Stimulated activated CD8-positive, alpha-beta memory T cell treated with anti-CD3 and anti-CD28 coated beads, Interleukin-12 subunit alpha, Interleukin-12 subunit beta, amount 100 ng/mL, for 4 hours (primary cell): ENCODE data around the gene PPP1R3F.
A peak's percentile ranks its signal among the peaks of the same experiment; 100 is the strongest.

Experiments
- DNase-seq: peaks from one replicate; pipeline ENCODE4 v3.0.0-alpha.2; 2020; ENCODE audit warnings: low read depth

Gene PPP1R3F, protein sequence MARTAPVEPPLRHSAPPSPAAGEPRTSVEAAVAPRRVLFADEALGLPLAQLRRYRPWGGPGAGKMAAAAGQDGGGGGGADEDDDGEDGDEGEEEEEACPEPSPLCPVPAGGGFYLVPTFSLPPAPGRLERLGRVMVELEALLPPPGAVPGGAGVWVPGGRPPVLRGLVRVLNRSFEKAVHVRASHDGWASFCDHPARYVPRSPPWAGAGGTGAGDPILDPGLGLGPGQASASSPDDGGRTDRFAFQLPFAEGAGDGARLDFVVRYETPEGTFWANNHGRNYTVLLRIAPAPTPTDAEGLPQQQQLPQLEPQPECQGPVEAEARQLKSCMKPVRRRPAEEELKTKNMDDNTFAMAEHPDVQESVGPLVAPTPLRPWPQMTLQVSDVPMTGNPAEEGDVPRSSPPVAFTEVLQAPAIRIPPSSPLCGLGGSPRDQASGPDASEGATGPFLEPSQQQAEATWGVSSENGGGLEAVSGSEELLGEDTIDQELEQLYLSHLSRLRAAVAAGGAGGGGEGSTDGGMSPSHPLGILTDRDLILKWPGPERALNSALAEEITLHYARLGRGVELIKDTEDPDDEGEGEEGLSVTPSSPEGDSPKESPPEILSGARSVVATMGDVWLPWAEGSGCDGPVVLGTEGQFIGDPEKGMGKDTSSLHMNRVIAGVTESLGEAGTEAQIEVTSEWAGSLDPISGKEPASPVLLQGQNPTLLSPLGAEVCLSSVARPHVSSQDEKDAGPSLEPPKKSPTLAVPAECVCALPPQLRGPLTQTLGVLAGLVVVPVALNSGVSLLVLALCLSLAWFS

GRCh38 chrX:49269767-49270248 lies at the start of gene PPP1R3F:
Gene PPP1R3F (plus strand): TSS chrX:49269793. CDS start chrX:49269870, 77 bp downstream.
- no peak for DNase-seq

DNA sequence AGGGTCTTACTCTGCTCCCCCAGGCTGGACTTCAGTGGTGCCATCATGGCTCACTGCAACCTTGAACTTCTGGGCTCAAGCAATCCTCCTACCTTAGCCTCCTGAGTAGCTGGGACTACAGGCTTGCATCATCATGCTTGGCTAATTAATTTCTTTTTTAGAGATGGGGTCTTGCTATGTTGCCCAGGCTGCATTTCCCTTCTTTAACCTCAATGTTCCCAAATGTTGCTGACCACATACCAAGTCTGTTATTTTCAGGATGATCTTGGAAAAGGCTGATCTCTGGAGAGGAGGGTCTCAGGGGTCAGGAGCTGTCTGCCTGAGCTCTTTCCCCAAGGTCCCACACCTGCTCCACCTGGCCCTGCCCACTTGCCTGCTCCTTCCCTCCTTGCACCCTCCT lies 49.5 kb upstream of the PPP1R3F start:
- DNase-seq: no peak

- no peak for DNase-seq
Measured at GRCh38 chrX:49221868-49222267, 47.7 kb upstream of the PPP1R3F start.

DNA sequence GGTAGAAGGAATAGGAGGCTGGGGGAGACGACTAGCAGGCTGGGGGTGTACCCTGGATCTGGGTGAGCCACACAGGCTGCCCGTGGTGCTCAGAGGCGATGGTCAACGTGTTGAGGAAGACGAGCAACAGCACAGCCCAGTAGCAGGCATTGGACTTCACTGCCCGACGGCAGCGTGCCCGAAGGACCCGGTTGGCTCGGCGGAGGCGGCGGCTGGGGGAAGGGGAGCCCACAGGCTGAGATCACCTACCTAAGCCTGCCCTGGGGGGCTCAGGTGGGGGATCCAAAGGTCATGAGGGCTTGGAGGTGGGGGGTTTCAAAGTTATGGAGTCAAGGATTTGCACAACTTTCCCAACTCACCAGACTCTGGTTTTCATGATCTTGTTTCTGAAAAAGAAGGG lies 43.7 kb upstream of the PPP1R3F start:
- no peak for DNase-seq

DNA sequence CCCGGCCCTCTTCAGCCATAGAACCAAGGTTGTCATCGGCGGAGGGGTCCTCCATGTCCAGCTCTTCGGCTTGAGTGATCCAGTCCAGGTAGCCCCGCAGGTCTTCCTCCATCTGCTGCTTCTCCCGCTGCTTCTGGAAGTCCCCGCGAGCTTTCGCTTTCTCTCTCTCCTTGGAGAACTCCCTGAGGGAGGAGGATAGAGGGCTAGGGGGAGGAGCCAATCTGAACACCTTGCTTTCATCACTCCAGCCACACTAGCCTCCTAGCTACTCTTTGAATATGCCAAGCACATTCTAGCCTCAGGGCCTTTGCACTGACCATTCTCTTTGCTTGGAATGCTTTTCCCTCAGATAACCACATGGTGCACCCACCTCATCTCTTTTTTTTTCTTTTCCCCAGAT lies 42.6 kb upstream of the PPP1R3F start:
- DNase-seq: no peak

DNA sequence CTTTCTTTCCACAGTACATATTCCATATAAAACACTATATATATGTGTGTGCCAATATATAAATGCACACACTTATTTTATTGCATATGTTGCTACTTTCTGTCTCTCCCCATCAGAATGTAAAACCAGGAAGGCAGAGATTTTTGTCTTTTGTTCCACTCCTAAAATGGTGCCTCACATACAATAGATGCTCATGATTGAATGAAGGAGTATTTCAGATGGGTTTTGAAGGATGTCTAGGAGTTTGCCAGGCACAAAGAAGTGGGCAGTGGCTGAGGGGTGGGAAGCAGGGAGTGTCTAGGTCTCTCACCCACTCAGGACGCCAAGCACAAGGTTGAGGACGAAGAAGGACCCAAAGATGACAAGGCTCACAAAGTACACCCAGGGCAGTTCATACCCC lies 41.9 kb upstream of the PPP1R3F start:
- DNase-seq: no peak

DNA sequence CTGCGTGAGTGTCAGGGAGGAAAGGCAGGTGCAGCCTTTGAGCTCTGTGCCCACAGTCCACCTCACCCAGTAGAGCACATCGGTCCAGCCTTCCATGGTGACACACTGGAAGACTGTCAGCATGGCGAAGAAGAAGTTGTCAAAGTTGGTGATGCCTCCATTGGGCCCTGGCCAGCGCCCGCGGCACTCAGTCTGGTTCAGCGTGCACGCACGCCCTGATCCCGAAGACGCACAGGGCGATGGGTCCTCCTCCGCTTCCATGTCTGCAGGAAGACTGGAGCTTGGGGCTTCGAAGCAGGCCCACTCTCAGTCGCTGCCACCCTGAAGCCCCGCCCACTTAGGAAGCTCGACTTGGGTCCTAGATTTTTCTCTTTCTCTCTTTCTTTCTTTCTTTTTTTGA lies 41.4 kb upstream of the PPP1R3F start:
- DNase-seq: no peak

- DNase-seq: peak; percentile 29
Measured at GRCh38 chrX:49230500-49231232, 38.9 kb upstream of the PPP1R3F start.

DNA sequence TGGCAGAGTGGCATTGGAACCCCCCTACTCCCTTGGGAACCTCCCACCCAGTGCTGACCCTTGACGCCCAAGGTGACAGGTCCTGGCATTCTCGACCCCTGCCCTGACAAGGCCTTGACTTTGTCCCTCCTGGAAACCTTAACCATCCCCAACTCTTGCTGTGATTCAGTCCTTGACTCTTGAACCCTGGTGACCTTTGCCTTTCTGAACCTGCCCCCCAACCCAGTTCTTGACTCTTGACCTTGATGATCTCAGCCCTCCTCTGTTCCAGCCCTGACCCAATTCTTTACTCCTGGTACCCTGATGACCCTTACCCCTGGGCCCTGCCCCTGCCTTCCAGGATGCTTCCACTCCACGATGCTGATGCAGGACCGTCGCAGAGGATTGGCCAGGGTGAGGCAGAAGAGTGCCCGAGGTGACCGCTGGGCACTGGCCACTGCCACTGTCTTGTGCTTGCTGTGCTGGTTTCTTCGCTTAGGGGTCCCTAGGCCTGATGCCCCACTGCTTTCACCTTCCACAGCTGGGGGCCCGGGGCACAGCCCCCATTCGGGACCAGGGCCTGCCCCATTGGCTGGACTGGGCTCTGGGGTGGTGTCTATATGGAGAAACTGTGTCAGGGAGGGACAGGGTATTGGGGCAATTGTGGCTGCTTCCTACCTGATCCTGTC lies 38.1 kb upstream of the PPP1R3F start:
- no peak for DNase-seq

DNA sequence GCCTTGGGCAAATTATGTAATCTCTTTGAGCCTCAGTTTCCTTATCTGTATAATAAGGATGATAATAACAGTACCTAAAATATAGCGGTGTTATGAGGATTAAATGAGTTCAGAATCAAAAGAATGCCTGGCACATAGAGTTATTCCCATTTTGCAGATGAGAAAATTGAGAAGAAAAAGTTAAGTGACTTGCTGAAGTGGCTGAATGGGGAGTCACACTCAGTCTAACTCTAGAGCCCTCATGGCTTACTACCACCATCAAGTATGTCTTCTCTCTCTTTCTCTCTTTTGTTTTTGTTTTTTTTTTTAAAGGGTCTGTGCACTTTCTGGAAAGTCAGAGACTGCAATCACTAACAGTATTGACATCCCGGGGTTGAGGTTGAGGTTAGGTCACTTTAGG lies 37.1 kb upstream of the PPP1R3F start:
- no peak for DNase-seq

- no peak for DNase-seq
Measured at GRCh38 chrX:49233176-49233575, 36.4 kb upstream of the PPP1R3F start, which contains the start of gene CACNA1F. Gene CACNA1F (minus strand): TSS chrX:49233340. CDS start chrX:49233309, 31 bp downstream.

GRCh38 chrX:49233887-49234555 lies 35.6 kb upstream of the PPP1R3F start:
- no peak for DNase-seq

DNA sequence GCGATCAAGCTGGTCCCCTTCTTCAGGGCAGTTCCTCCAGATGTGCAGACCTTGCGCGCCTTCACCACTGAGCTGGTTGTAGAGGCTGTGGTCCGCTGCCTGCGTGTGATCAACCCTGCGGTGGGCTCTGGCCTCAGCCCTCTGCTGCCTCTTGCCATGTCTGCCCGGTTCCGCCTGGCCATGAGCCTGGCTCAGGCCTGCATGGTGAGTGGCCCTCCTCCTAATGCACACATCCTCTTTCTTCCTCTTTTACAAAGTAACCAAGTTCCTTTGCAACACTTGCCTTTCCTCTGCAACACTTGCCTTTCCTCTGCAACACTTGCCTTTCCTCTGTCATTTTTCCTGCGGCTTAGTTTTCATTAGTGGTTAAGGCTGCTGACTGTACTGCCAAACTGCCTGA lies 32.5 kb upstream of the PPP1R3F start:
- DNase-seq: no peak

DNA sequence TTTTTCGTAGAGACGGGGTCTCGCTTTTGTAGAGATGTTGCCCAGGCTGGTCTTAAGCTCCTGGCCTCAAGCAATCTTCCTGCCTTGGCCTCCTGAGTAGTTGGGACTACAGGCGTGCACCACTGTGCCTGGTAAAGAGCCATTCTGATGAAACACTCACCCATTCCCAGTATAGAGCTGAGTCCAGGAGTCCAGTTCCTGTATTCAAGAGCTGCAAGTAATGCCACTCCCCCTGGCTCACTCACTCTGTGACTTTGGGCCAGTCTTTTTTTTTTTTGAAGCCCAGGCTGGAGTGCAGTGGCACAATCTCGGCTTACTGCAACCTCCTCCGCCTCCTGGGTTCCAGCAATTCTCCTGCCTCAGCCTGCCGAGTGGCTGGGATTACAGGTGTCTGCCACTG lies 30.9 kb upstream of the PPP1R3F start:
- no peak for DNase-seq

GRCh38 chrX:49242545-49243066 lies 27.0 kb upstream of the PPP1R3F start:
- no peak for DNase-seq

GRCh38 chrX:49243166-49243565 lies 26.4 kb upstream of the PPP1R3F start:
- DNase-seq: no peak

- DNase-seq: no peak
Measured at GRCh38 chrX:49244207-49244606, 25.4 kb upstream of the PPP1R3F start.

DNA sequence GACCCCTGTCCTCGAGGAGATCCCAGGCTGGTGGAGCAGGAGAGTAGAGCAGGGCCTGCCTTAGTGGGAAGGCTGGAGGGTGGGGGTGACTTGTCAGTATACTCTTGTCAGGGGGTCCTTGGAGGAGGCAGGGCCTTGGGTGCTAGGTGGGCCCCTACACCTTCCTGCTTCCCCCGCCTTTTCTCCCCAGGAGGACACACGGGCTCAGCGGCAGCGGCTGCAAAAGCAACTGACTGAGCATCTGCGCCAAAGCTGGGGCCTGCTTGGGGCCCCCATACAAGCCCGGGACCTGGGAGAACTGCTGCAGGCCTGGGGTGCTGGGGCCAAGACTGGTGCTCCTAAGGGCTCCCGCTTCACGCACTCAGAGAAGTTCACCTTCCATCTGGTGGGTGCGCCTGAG lies 23.1 kb upstream of the PPP1R3F start:
- DNase-seq: no peak

DNA sequence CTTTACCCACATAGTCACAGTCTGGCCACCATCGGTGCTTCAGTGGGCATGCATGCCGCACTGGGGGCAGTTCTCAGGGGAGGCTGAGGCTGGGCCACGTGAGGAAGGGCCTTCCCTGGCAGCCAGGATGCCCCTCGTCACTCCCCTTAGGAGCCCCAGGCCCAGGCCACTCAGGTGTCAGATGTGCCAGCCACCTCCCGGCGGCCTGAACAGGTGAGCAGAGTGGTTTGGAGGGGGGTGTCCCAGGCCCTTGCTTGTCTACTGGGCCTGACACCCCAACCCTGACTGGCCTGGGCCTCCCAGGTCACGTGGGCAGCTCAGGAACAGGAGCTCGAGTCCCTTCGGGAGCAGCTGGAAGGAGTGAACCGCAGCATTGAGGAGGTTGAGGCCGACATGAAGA lies 22.2 kb upstream of the PPP1R3F start:
- DNase-seq: no peak

DNA sequence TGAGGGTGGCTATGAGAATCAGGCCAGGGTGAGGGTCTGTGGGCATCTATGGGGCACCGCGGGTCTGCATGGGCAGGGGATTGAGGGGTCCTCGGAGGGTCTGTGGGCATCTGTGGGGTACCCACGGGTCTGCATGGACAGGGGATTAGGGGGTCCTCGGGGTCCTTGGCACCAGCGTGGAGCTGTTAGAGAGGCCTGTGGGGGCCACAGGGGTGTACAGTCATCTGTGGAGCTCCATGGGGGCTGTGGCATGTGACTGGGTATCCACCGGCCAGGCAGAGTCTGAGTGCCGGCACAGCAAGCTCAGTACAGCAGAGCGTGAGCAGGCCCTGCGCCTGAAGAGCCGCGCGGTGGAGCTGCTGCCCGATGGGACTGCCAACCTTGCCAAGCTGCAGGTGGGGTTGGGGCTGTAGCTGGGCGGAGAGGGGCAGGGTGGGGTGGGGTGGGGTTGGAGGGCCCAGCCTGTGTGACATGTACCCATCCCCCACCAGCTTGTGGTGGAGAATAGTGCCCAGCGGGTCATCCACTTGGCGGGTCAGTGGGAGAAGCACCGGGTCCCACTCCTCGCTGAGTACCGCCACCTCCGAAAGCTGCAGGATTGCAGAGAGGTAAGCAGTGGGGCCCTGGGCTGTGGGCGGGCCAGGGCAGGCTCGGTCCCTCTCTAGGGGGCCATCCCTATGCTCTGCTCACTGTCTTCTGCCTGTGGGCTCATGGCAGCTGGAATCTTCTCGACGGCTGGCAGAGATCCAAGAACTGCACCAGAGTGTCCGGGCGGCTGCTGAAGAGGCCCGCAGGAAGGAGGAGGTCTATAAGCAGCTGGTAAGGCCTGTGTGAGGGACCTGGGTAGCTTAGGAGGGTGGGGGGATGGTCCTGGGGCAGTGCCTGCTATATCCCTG lies 21.4 kb upstream of the PPP1R3F start:
- DNase-seq: no peak
